HK-2 (cell line): Measurements from ENCODE around the gene IRX2.

Source experiments
- DNase-seq: peaks from one replicate; pipeline ENCODE4 v3.0.0-alpha.2; 2018; ENCODE audit not compliant: unreplicated experiment

The IRX2 gene

DNA sequence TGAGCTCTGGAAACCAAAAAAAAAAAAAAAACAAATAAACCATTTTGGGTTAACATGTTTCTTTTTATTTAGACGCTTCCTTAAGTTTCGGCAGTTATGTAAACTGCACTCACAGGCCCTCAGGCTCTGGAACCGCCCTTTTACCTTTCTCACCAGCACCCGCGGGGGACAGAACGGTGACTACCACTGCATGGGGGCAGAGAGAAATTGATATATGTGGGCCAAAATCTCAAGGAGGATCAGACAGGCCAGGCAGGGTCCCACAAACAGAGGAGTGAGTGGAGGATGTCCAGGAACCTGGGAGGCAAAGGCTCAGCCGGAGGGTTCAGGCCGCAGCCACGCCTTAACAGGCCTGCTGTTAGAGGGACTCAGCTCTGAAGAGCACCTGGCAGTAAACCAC lies 54.4 kb downstream of the IRX2 start:
- no peak for DNase-seq
